Aorta (tissue), 5 donors: Measurements from ENCODE around the gene EPSTI1. TPM values are rescaled to one million over a fixed set of nuclear protein-coding genes. Genes with fewer than 3 reads are reported as not detected.

Experiments used
- ATAC-seq: fragments of 200-7000 bp; cut with Tn5 transposase; one replicate; pipeline ENCODE4 v1.9.1; 2022; ENCODE audit warnings: moderate library complexity; ENCODE audit not compliant: low FRiP score
- DNase-seq, 2 donors: peaks; one replicate each; pipeline ENCODE4 v3.0.0-alpha.2; 2020
- H3K27ac ChIP-seq, 2 donors: one replicate each; pipeline ENCODE4 v1.5.1; 2013; ENCODE audit warnings: low read length in 2 of 2, mild to moderate bottlenecking in 2 of 2, moderate library complexity in 2 of 2, control low read depth in 1 of 2, inconsistent platforms in 1 of 2, low read depth in 1 of 2
- H3K27me3 ChIP-seq, 2 donors: one replicate each; pipeline ENCODE4 v1.6.1; 2013; ENCODE audit warnings: control low read depth in 1 of 2, low read length in 1 of 2, mild to moderate bottlenecking in 1 of 2, moderate library complexity in 1 of 2; ENCODE audit not compliant: insufficient read depth in 2 of 2, control insufficient read depth in 1 of 2
- H3K36me3 ChIP-seq, 2 donors: one replicate each; pipeline ENCODE4 v1.6.1; 2013; ENCODE audit warnings: control low read depth in 1 of 2, low read length in 1 of 2, mild to moderate bottlenecking in 1 of 2; ENCODE audit not compliant: insufficient read depth in 2 of 2, control insufficient read depth in 1 of 2
- H3K4me1 ChIP-seq, 2 donors: one replicate each; pipeline ENCODE4 v1.6.1; 2013; ENCODE audit warnings: low read length in 2 of 2, control low read depth in 1 of 2, mild to moderate bottlenecking in 1 of 2, moderate library complexity in 1 of 2; ENCODE audit not compliant: insufficient read depth in 2 of 2, control insufficient read depth in 1 of 2
- H3K4me3 ChIP-seq, 2 donors: one replicate each; pipeline ENCODE4 v1.5.1; 2013; ENCODE audit warnings: low read length in 2 of 2, control low read depth in 1 of 2, mild to moderate bottlenecking in 1 of 2
- H3K9me3 ChIP-seq: one replicate; pipeline ENCODE4 v1.6.1; 2013; ENCODE audit warnings: mild to moderate bottlenecking, low read length; ENCODE audit not compliant: control insufficient read depth
- WGBS, 2 donors: extraction: QIAGEN DNeasy Blood & Tissue Kit; methylation state at CpG; one replicate each; pipeline ENCODE4 v1.1.7; 2013; 5-methylcytosine and 5-hydroxymethylcytosine counted together
- intact Hi-C, 2 donors: fragments of 100-400 bp; cut with DNase I; formaldehyde crosslinking; loops; one replicate each; pipeline versions ENCODE4 v1.14.2 to v1.15.0; 2022
- polyA plus RNA-seq, 2 donors: library from polyadenylated mRNA; stranded (reverse); fragments of 200-250 nt; gene quantifications; one replicate each; pipeline ENCODE4 v1.2.3, GENCODE V29; 2013
- total RNA-seq, 2 donors: library from RNA; stranded (reverse); fragmentation: NEBNext Ultra II Directional; extraction: Animal tissue kit (Norgen Biotek cat#: 25700); gene quantifications; one replicate each; pipeline ENCODE4 v1.2.1, GENCODE V29; 2021
- donor health status: healthy with polysubstance abuse.
- donor health status: Bipolar disorder and iron deficiency.
- donor health status: DM: no; HTN: no; CAD: no.
- donor health status: DM: no; HTN: no; CAD: no.
- donor health status: DM: yes; HTN: yes; CAD: no.

Gene EPSTI1
- total and polyA plus RNA-seq, 4 donors: 2.7 to 13.6 (median 7.9) TPM

DNA sequence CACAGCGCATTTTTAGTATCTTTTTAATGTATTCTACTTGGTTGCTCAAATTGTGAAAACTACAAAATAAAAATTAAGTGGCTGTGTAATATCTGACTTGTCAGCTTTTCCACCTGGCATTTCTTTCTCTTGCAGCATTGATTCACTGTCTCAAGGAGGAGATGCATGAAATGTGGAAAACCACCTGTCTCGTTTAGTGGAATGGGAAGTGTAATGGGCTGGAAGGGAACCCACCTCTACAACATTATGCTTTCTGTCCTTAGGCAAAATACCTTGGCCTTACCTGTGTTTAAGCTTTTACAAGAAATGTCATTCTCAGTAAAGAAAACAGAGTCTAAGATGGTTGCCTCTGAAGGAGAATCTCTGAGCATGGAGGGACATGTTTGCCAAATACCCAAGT lies 142.8 kb downstream of the EPSTI1 start:
- H3K9me3 ChIP-seq: no peaks in the 10 kb centered on the region
- no peak overlapping the region for H3K4me3 ChIP-seq
- no peaks in the 10 kb centered on the region for H3K27me3 ChIP-seq
- 94 to 96% methylated on average over 2 of the region's 2 CpGs for WGBS, 2 donors
- no peak for DNase-seq
- no peak for ATAC-seq
- H3K27ac ChIP-seq: no peak overlapping the region
- intact Hi-C loops: no loop called here
- no peaks in the 10 kb centered on the region for H3K36me3 ChIP-seq
- H3K4me1 ChIP-seq: no peaks in the 10 kb centered on the region

DNA sequence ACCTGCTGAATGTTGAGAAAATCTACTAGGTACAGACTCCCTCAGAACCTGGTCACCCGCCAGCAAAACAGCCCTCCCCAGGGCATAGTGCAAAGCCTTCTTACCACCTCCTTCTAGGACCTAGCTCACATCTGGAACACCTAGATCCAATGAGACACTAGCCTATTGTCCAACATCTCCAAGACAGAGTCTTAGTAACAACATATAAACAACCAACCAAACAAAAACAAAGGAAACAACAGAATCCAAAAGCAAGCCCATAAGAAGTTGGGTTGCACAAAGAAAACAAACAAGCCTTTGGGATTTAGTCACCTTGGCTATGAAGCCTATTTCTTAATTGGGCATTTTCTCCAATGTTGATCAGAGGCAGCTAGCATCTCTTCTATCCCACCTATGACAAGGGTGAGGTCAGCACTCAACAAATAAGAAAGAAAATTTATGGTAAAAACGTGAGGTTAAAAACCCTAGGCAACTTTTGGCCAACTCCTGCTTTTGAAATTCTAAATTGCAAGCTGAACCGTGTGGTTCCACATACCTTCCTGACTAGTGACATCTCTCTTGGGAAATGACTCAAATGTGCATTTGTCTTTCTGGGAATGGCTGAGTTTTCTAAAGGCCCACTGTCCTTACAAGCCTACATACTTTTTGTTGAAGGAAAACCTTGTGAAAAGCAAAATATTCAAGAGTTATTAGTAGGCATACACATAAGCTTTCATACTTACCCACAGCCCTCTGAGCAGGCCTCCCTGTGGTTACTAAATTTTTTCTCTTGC lies 144.0 kb downstream of the EPSTI1 start:
- no peaks in the 10 kb centered on the region for H3K36me3 ChIP-seq
- WGBS, 2 donors: 22 to 25% methylated on average over 3 of the region's 3 CpGs
- no peaks in the 10 kb centered on the region for H3K27me3 ChIP-seq
- H3K4me3 ChIP-seq: no peak overlapping the region
- no peaks in the 10 kb centered on the region for H3K4me1 ChIP-seq
- DNase-seq (no peak), ATAC-seq (no peak)
- no peak overlapping the region for H3K27ac ChIP-seq
- intact Hi-C loops: no loop called here
- no peaks in the 10 kb centered on the region for H3K9me3 ChIP-seq

DNA sequence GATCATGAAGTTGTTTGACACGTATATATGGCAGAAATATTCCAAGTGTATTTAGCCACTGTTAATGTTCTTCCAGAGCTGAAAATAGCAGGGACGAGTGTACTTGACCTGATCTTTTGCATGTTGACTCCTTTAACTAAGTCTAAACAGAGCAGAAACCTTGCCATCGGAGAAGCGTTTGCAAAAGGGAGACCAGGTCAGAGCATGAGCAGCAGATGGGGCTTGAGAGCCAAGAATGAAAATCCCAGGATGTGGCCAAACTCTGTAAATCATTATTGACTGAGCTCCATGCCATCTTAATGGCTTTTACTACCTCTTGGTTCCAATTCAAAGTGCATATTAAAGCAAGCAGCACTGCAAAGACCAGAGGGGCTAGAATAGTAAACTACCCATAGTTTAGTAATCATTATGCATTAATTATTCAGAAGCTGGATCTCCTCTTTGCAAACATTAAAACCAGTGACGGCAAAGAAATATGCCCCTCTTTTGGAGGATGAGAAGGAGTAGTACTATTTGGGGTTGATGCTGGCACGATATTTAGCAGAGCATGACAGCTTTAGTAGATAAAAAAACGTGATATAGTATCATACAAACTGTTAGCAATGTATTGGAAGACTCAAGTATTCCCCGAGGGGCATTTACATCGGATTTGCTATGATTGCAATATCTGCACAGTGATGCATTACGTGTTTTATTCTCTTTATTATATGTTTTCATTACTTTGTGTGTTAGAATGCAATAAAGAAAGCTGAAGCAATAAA lies 154.9 kb downstream of the EPSTI1 start:
- no peak overlapping the region for H3K4me3 ChIP-seq
- DNase-seq (no peak), ATAC-seq (no peak)
- no peaks in the 10 kb centered on the region for H3K4me1 ChIP-seq
- H3K27me3 ChIP-seq: no peaks in the 10 kb centered on the region
- H3K27ac ChIP-seq: no peak overlapping the region
- intact Hi-C loops: no loop called here
- no peaks in the 10 kb centered on the region for H3K9me3 ChIP-seq
- H3K36me3 ChIP-seq: no peaks in the 10 kb centered on the region
- 46 to 53% methylated on average over 10 of the region's 10 CpGs for WGBS, 2 donors

Other genes with a start within 250 kb of the EPSTI1 start
- not detected for gene FAM216B, start 210.7 kb downstream of the EPSTI1 start, total RNA-seq
- gene FAM216B, start 210.7 kb downstream of the EPSTI1 start, polyA plus RNA-seq: not detected
- 10 to 100 TPM in 1 of 2 donors, 1 to 10 TPM in 1; 7.4 to 13.6 TPM for gene DNAJC15, start 31.3 kb upstream of the EPSTI1 start, total RNA-seq
- 10 to 100 TPM; 10.6 to 19.4 TPM for gene DNAJC15, start 31.3 kb upstream of the EPSTI1 start, polyA plus RNA-seq